Measurements from ENCODE around the gene CYP4Z1. TPM values are rescaled to one million over a fixed set of nuclear protein-coding genes. Genes with fewer than 3 reads are reported as not detected.

CYP4Z1 gene
- total and polyA plus RNA-seq, 2 of the 13 experiments (the other 11 are each of a cell fraction or from before 2014, with no cell fraction given) = not detected

- no TSS peak for BruUV-seq (replicated peaks)
- no peaks in the 10 kb centered on the region for H4K20me1 ChIP-seq (ENCODE audit: insufficient read depth, low read length)
- H3K9me3 ChIP-seq (ENCODE audit: low read length) = no peaks in the 10 kb centered on the region
- no peaks in the 10 kb centered on the region for H3K79me2 ChIP-seq (ENCODE audit: insufficient read depth, low read length)
- no peaks in the 10 kb centered on the region for H3K36me3 ChIP-seq (replicated peaks in 1 of 2; ENCODE audit: control insufficient read depth in 1 of 2, insufficient read depth in 2 of 2, low read length in 2 of 2)
- no peak for ATAC-seq
- peak overlapping the region; percentile 24 for H3K27ac ChIP-seq (ENCODE audit: extremely low read length, insufficient read depth, low read length)
- no peak overlapping the region for H3K4me2 ChIP-seq (ENCODE audit: low read depth, low read length)
- H3K4me1 ChIP-seq (ENCODE audit: insufficient read depth, low read length) = peaks cover 18% of the 10 kb centered on the region
- no peak for DNase-seq (ENCODE audit: low spot score)
- no peak overlapping the region for H3K9ac ChIP-seq (ENCODE audit: insufficient read depth, low read depth, low read length)
- in situ Hi-C loops (cut with HindIII; ENCODE audit: extremely low pct_ligation_motif_present, low pct_unique_long_range_greater_than_20kb) = loop anchor here (25.0 kb wide), 1 partner anchor 191 kb away; the partner anchor contains the start of gene CYP4A11
- TF ChIP-seq NPAS2 (CRISPR knock-in tag; IDR thresholded peaks at IDR 0.05; ENCODE audit: borderline replicate concordance) (no peak), ZNF605 (CRISPR knock-in tag; IDR thresholded peaks at IDR 0.05) (no peak), U2AF1 (optimal IDR thresholded peaks at IDR 0.05; ENCODE audit: low read depth, low read length) (no peak), THRA (CRISPR knock-in tag; IDR thresholded peaks at IDR 0.05; ENCODE audit: borderline replicate concordance) (no peak), ZNF136 (CRISPR knock-in tag; IDR thresholded peaks at IDR 0.05; ENCODE audit: low read depth) (no peak), ZNF790 (CRISPR knock-in tag; IDR thresholded peaks at IDR 0.05; ENCODE audit: borderline replicate concordance) (no peak), ZNF639 (CRISPR knock-in tag; conservative IDR thresholded peaks at IDR 0.05) (no peak), CHD2 (IDR thresholded peaks at IDR 0.05; ENCODE audit: low read depth, low read length) (no peak), NCOA5 (CRISPR knock-in tag; IDR thresholded peaks at IDR 0.05) (no peak), MAFG (CRISPR knock-in tag; IDR thresholded peaks at IDR 0.05) (no peak), PAF1 (CRISPR knock-in tag; IDR thresholded peaks at IDR 0.05) (no peak), HIVEP1 (CRISPR knock-in tag; IDR thresholded peaks at IDR 0.05) (no peak), JUN (CRISPR knock-in tag; IDR thresholded peaks at IDR 0.05) (no peak), RARG (CRISPR knock-in tag; IDR thresholded peaks at IDR 0.05; ENCODE audit: low read depth) (no peak), REL (CRISPR knock-in tag; conservative IDR thresholded peaks at IDR 0.05) (no peak), ZNF552 (CRISPR knock-in tag; IDR thresholded peaks at IDR 0.05; ENCODE audit: borderline replicate concordance) (no peak), ZNF800 (CRISPR knock-in tag; IDR thresholded peaks at IDR 0.05) (no peak)
- WGBS (ENCODE audit: low lambda C conversion rate) = 94% methylated on average over 1 of the region's 1 CpG
- no peak overlapping the region for H2AFZ ChIP-seq (ENCODE audit: low read length)
- no peak for FAIRE-seq
- H3K27me3 ChIP-seq (ENCODE audit: control insufficient read depth in 1 of 2, insufficient read depth in 2 of 2, low read length in 2 of 2) = no peaks in the 10 kb centered on the region
- no peak overlapping the region for H3K4me3 ChIP-seq (replicated peaks in 1 of 3; ENCODE audit: insufficient read depth in 1 of 3, low read depth in 2 of 3, low read length in 3 of 3)
- intact Hi-C loops (cut with micrococcal nuclease; ENCODE audit: unreplicated experiment) = no loop called here
- POLR2A ChIA-PET = no interaction called here
- CTCF ChIA-PET (ENCODE audit: low intra/inter-chr PET ratio, low total read pairs) = no interaction called here
Observed at GRCh38 chr1:47128221-47128620, 61.2 kb downstream of the CYP4Z1 start.

Data from HepG2 (cell line).